ENCODE data around the gene CREBL2.
"Not testable (repeated sequence)": the region's sequence is repeated elsewhere in the genome, so short reads cannot be mapped to it uniquely, and the experiment has no call there.

Gene CREBL2

DNA sequence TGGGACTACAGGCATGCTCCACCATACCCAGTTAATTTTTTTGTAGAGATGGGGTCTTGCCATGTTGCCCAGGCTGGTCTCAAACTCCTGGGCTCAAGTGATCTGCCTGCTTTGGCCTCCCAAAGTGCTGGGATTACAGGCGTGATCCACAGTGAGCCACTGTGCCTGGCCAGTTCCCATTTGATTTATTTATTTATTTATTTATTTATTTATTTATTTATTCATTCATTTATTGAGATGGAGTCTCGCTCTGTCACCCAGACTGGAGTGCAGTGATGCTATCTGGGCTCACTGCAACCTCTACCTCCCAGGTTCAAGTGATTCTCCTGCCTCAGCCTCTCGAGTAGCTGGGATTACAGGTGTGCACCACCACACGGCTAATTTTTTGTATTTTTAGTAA, 41.0 kb downstream of the CREBL2 start:
- H3K4me3 Mint-ChIP-seq; H3K4me1 Mint-ChIP-seq (ENCODE audit: low read depth in 2 of 2); H3K27ac Mint-ChIP-seq; H3K36me3 Mint-ChIP-seq (ENCODE audit: insufficient read depth); H3K27me3 Mint-ChIP-seq; ATAC-seq (replicated peaks); DNase-seq: not testable (repeated sequence)
- H3K9me3 Mint-ChIP-seq, result peaks cover 9 to 11% of the 10 kb centered on the region in 2 donors

- Mint-ChIP-seq H3K27me3 (no peaks in the 10 kb centered on the region), H3K4me3 (no peak overlapping the region), H3K27ac (no peak overlapping the region), H3K9me3 (peaks cover 3 to 7% of the 10 kb centered on the region in 2 donors), H3K4me1 (ENCODE audit: low read depth in 2 of 2) (peaks cover 6 to 7% of the 10 kb centered on the region in 2 donors), H3K36me3 (ENCODE audit: insufficient read depth) (no peaks in the 10 kb centered on the region)
- DNase-seq (no peak), ATAC-seq (replicated peaks) (no peak)
These were observed 42.2 kb downstream of the CREBL2 start for GRCh38 chr12:12653922-12654321.

GRCh38 chr12:12654691-12655460, 43.2 kb downstream of the CREBL2 start:
- no peak overlapping the region for H3K27ac Mint-ChIP-seq

DNA sequence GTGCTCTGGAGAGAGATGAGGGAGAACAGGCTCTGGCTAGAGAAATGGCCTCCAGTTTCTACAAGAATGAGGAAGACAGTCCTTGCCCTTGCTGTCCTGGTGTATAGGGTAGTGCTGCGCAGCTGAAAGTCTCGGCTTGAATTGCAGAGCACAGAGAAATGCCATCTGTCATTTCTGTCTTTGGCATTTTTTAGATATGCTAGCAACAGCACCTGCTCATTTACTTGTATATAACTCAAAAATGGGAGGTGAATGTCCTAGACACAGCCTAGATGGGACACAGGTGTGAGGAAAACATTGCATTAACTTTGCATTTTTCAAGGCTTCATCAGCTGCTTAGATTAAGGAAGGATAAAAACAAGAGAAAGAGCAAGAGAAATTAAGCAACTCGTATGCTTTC, 48.5 kb downstream of the CREBL2 start:
- Mint-ChIP-seq H3K27ac (no peak overlapping the region), H3K9me3 (no peaks in the 10 kb centered on the region), H3K36me3 (ENCODE audit: insufficient read depth) (no peaks in the 10 kb centered on the region), H3K27me3 (no peaks in the 10 kb centered on the region), H3K4me1 (ENCODE audit: low read depth in 2 of 2) (peaks cover 6 to 7% of the 10 kb centered on the region in 2 donors), H3K4me3 (no peak overlapping the region)
- ATAC-seq (replicated peaks), result no peak
- DNase-seq, result no peak

More at GRCh38 chr12:12654691-12655460, 43.2 kb downstream of the CREBL2 start:
- DNase-seq, result no peak
- Mint-ChIP-seq H3K4me3 (no peak overlapping the region), H3K9me3 (peaks cover 0 to 3% of the 10 kb centered on the region in 2 donors), H3K27me3 (no peaks in the 10 kb centered on the region), H3K36me3 (ENCODE audit: insufficient read depth) (no peaks in the 10 kb centered on the region), H3K4me1 (ENCODE audit: low read depth in 2 of 2) (peaks cover 6 to 7% of the 10 kb centered on the region in 2 donors)
- ATAC-seq (replicated peaks), result no peak

DNA sequence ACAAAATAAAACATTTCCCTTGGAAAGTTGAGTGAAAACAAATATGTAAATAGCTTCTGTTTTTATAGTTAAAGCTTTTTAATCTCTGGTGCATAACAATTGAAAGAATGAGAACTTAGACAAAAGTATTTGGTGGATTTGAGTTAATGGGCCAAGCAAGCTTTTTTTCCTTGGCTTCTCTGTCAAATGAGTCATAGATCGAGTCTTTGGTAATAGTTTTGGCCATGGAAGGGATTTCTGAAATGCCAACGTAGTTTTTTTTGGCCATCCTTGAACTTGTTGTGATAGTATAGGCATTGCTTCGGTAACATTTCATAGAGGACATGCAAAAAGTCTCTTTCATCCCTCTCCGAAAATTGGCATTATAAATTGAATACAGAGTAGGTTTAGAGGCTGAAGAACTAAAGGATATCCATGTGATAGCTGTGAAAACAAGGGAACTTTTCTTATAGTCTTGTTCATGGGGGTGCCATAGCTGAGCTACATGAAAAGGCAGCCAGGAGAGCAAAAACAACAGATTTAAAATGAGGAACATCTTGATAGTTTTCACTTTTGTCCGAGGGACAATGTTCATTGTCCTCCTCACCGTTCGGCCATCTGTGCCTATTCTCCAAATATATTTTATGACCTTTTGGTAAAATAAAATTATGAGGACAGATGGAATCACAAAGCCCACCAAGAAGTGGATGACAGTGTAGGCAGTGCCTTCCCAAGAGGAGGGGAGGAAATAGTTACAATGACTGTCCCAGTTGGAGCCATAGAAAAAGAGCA, 49.6 kb downstream of the CREBL2 start:
- no peak for ATAC-seq (replicated peaks)
- Mint-ChIP-seq H3K9me3 (no peaks in the 10 kb centered on the region), H3K27me3 (no peaks in the 10 kb centered on the region), H3K4me1 (ENCODE audit: low read depth in 2 of 2) (no peaks in the 10 kb centered on the region), H3K27ac (no peak overlapping the region), H3K4me3 (no peak overlapping the region), H3K36me3 (ENCODE audit: insufficient read depth) (peaks cover 4% of the 10 kb centered on the region)
- no peak for DNase-seq

GRCh38 chr12:12663644-12664294, 52.1 kb downstream of the CREBL2 start:
- Mint-ChIP-seq H3K27me3 (no peaks in the 10 kb centered on the region), H3K36me3 (ENCODE audit: insufficient read depth) (peaks cover 4% of the 10 kb centered on the region), H3K4me3 (no peak overlapping the region), H3K9me3 (no peaks in the 10 kb centered on the region), H3K27ac (no peak overlapping the region), H3K4me1 (ENCODE audit: low read depth in 2 of 2) (no peaks in the 10 kb centered on the region)
- DNase-seq (no peak), ATAC-seq (replicated peaks) (no peak)

DNA sequence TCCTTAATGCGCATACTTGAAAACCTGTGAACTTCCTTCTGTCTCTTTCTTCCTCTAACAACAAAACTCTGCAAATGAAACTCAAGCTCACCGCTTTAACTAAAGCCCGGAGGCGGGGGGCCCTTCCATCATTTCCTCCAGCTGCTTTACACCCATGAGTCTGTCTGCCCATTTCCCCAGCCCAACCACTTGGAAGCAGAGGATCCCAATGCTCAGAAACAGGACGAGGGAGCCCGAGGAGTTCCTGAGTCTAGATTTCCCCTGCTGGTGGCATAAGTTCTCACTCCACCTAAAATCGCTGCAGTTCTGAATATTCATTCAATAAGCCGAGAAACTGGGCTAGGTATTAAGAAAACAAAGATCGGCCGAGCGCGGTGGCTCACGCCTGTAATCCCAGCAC, 53.5 kb downstream of the CREBL2 start:
- peaks cover 0 to 2% of the 10 kb centered on the region in 2 donors for H3K4me1 Mint-ChIP-seq (ENCODE audit: low read depth in 2 of 2)
- DNase-seq (no peak), ATAC-seq (replicated peaks) (no peak)
- no peaks in the 10 kb centered on the region for H3K27me3 Mint-ChIP-seq
- H3K27ac Mint-ChIP-seq, result no peak overlapping the region
- H3K9me3 Mint-ChIP-seq, result no peaks in the 10 kb centered on the region
- H3K4me3 Mint-ChIP-seq, result no peak overlapping the region
- H3K36me3 Mint-ChIP-seq (ENCODE audit: insufficient read depth), result peaks cover 4% of the 10 kb centered on the region

GRCh38 chr12:12668005-12668404, 56.3 kb downstream of the CREBL2 start:
- Mint-ChIP-seq H3K27me3 (no peaks in the 10 kb centered on the region), H3K9me3 (no peaks in the 10 kb centered on the region), H3K27ac (no peak overlapping the region), H3K4me1 (ENCODE audit: low read depth in 2 of 2) (peaks cover 0 to 2% of the 10 kb centered on the region in 2 donors), H3K36me3 (ENCODE audit: insufficient read depth) (peaks cover 4% of the 10 kb centered on the region), H3K4me3 (no peak overlapping the region)
- DNase-seq (no peak), ATAC-seq (replicated peaks) (no peak)

DNA sequence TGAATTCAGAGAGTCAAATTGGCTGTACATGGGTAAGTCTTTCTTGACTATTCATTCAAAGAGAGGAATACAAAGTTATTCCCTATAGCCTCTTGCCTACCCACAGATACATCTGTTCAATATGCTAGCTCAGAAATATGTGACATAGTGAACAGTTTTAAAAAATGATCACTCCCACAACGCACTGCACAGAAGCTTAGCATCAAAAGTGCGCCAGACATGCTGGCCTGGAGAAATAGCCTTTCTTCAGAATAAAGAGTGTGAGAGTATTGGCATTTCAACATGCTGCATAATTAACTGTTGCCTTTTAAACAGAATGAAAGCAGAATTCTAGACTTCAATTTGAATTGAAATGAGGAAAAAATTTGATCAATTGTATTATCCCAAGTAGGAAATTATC, 57.3 kb downstream of the CREBL2 start:
- H3K27ac Mint-ChIP-seq, result no peak overlapping the region
- DNase-seq (no peak), ATAC-seq (replicated peaks) (no peak)
- peaks cover 4% of the 10 kb centered on the region for H3K36me3 Mint-ChIP-seq (ENCODE audit: insufficient read depth)
- H3K4me1 Mint-ChIP-seq (ENCODE audit: low read depth in 2 of 2), result peaks cover 0 to 2% of the 10 kb centered on the region in 2 donors
- H3K27me3 Mint-ChIP-seq, result no peaks in the 10 kb centered on the region
- no peak overlapping the region for H3K4me3 Mint-ChIP-seq
- H3K9me3 Mint-ChIP-seq, result no peaks in the 10 kb centered on the region

DNA sequence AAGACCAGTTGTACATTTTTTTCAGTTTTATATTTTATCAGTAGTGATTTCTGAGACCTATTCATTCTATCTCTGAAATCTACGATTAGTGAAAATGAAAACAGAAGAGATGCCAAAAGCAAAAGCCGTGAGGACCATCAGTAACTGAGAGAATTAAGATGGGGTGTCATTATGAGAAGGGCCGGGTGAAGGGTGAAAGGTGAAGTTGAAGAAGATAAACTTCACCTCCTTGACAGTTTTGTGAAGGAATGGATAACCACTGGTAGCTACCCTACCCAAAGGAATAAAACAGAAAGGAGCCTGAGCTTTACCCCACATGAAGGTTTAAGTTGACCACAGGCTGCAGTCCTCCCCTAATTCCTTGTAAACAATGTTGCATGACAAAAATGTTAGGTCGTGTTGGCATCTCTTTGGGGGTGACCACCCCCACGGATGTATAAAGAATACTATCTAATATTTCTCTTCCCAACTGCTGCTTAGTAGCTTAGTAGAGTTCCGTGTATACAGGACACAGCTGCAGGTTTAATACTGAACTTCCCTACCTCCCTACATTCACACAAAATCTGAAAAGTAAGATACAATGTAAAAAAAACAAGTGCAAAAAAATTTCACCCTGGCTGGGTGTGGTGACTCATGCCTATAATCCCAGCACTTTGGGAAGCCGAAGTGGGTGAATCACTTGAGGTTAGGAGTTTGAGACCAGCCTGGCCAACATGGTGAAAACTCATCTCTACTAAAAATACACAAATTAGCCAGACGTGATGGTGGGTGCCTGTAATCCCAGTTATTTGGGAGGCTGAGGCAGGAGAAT, 60.4 kb downstream of the CREBL2 start:
- H3K9me3 Mint-ChIP-seq, result no peaks in the 10 kb centered on the region
- H3K27ac Mint-ChIP-seq, result peak overlapping the region in 1 of 2 donors; percentile 61
- no peaks in the 10 kb centered on the region for H3K36me3 Mint-ChIP-seq (ENCODE audit: insufficient read depth)
- ATAC-seq (replicated peaks) (no peak), DNase-seq (no peak)
- H3K4me3 Mint-ChIP-seq, result no peak overlapping the region
- H3K4me1 Mint-ChIP-seq (ENCODE audit: low read depth in 2 of 2), result peaks cover 0 to 2% of the 10 kb centered on the region in 2 donors
- H3K27me3 Mint-ChIP-seq, result no peaks in the 10 kb centered on the region

GRCh38 chr12:12673296-12673695, 61.6 kb downstream of the CREBL2 start:
- DNase-seq (no peak), ATAC-seq (replicated peaks) (no peak)
- no peak overlapping the region for H3K27ac Mint-ChIP-seq
- H3K4me1 Mint-ChIP-seq (ENCODE audit: low read depth in 2 of 2), result peaks cover 0 to 2% of the 10 kb centered on the region in 2 donors
- H3K27me3 Mint-ChIP-seq, result no peaks in the 10 kb centered on the region
- H3K9me3 Mint-ChIP-seq, result no peaks in the 10 kb centered on the region
- no peaks in the 10 kb centered on the region for H3K36me3 Mint-ChIP-seq (ENCODE audit: insufficient read depth)
- H3K4me3 Mint-ChIP-seq, result no peak overlapping the region

- H3K27me3 Mint-ChIP-seq, result no peaks in the 10 kb centered on the region
- no peaks in the 10 kb centered on the region for H3K4me1 Mint-ChIP-seq (ENCODE audit: low read depth in 2 of 2)
- ATAC-seq (replicated peaks), result no peak
- H3K4me3 Mint-ChIP-seq, result no peak overlapping the region
- H3K27ac Mint-ChIP-seq, result no peak overlapping the region
- H3K36me3 Mint-ChIP-seq (ENCODE audit: insufficient read depth), result no peaks in the 10 kb centered on the region
- no peak for DNase-seq
- H3K9me3 Mint-ChIP-seq, result no peaks in the 10 kb centered on the region
These were observed 64.9 kb downstream of the CREBL2 start for GRCh38 chr12:12676605-12677004.
